Endometrial microvascular endothelial cells (primary cell): ENCODE data around the gene SYNGAP1. TPM values are rescaled to one million over a fixed set of nuclear protein-coding genes. Genes with fewer than 3 reads are reported as not detected.
"Not testable (repeated sequence)": the region's sequence is repeated elsewhere in the genome, so short reads cannot be mapped to it uniquely, and the experiment has no call there.

ENCODE experiments used
- in situ Hi-C: cut with HindIII; loops from 2 replicates; pipeline ENCODE4 v1.10.0; 2017; ENCODE audit warnings: low sequenced_read_pairs, low pct_unique_long_range_greater_than_20kb; ENCODE audit errors: inconsistent ontology term
- total RNA-seq: library from RNA; depleted of rRNA; stranded (reverse); fragments of >200 nt; gene quantifications from one replicate; pipeline ENCODE4 v1.2.3, GENCODE V29; 2015; ENCODE audit errors: inconsistent ontology term

SYNGAP1 gene
- total RNA-seq, 1 donor from 2014 or later: 1.7 TPM

GRCh38 chr6:33398601-33399000, 21.3 kb upstream of the SYNGAP1 start:
- in situ Hi-C loops: not testable (repeated sequence)

DNA sequence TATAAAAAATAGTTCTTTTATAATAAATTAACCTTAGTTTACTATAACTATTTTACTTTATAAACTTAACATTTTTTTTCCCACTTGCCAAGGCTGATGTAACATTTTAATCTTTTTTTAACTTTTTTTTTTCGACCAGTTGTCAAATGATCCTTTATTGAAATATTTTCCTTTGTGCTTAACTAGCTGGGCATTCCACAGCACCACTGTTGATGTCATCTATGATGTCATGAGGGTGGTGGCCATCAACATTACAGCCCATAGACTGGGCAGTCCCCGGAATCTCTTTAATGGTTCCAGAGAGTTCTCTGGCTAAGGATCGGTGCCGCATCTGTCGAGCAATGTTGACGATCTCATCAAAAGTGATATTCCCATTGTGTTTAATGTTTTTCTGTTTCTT, 20.0 kb upstream of the SYNGAP1 start:
- in situ Hi-C loops: not testable (repeated sequence)

GRCh38 chr6:33404884-33405283, 15.0 kb upstream of the SYNGAP1 start:
- in situ Hi-C loops: no loop called here

DNA sequence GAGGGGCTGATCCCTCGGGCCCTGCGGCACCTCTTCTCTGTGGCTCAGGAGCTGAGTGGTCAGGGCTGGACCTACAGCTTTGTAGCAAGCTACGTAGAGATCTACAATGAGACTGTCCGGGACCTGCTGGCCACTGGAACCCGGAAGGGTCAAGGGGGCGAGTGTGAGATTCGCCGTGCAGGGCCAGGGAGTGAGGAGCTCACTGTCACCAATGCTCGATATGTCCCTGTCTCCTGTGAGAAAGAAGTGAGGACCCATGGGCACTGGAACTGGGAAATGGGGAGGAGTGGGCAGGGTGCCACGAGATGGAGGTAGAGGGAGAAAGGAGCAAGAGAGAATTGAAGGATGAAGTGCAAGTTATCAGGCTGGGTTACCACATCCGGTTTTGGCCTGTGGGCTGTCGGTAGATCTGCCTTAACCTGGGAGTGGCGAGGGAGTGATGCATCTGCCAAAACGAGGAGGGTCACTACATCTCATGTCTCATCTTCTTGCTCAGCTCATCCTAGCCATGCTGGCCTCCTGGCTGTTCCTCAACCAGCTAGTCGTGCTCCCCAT, 14.4 kb upstream of the SYNGAP1 start:
- in situ Hi-C loops: no loop called here

- in situ Hi-C loops: no loop called here
These were observed 13.7 kb upstream of the SYNGAP1 start for GRCh38 chr6:33406126-33406525.

- in situ Hi-C loops: no loop called here
These were observed 12.6 kb upstream of the SYNGAP1 start for GRCh38 chr6:33407132-33407718.

DNA sequence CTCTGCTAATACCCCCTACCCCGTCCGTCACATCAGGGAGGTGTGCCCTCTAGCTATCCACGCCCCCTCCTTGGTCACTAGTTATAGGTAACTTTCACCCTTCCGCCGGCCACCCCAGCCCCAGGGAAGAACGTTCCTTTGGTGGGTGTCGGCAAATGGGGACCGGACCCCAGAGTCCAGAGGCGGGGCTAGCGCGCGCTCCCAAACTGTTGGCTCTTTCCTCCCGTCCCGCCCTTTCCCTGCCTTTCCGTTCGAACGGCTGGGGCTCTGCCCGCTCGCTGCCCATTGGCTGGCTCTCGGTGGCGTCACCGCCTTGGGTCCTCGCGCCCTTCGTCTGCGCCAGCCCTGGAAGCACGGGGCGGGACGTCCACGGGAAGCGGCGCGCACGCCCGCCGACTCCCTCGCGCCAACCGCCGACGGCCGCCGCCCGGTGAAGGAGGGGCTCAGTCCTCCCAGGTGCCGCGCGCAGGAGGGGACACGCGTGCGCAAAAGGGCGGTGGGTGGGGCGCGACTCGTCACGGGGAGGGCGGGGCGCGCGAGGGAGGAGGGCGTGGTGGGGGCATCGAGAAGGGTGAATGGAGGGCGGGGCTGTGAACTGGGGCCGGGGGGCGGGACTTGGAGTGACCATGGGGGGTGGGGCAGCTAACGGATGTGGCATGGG, 9.7 kb upstream of the SYNGAP1 start:
- in situ Hi-C loops: no loop called here

GRCh38 chr6:33410711-33411631, 8.9 kb upstream of the SYNGAP1 start, which contains the start of gene PHF1:
Gene PHF1 (plus strand): TSS chr6:33411014. CDS start chr6:33412264, 1,250 bp downstream.
- in situ Hi-C loops: no loop called here

GRCh38 chr6:33411632-33412005, 8.2 kb upstream of the SYNGAP1 start:
- in situ Hi-C loops: no loop called here

DNA sequence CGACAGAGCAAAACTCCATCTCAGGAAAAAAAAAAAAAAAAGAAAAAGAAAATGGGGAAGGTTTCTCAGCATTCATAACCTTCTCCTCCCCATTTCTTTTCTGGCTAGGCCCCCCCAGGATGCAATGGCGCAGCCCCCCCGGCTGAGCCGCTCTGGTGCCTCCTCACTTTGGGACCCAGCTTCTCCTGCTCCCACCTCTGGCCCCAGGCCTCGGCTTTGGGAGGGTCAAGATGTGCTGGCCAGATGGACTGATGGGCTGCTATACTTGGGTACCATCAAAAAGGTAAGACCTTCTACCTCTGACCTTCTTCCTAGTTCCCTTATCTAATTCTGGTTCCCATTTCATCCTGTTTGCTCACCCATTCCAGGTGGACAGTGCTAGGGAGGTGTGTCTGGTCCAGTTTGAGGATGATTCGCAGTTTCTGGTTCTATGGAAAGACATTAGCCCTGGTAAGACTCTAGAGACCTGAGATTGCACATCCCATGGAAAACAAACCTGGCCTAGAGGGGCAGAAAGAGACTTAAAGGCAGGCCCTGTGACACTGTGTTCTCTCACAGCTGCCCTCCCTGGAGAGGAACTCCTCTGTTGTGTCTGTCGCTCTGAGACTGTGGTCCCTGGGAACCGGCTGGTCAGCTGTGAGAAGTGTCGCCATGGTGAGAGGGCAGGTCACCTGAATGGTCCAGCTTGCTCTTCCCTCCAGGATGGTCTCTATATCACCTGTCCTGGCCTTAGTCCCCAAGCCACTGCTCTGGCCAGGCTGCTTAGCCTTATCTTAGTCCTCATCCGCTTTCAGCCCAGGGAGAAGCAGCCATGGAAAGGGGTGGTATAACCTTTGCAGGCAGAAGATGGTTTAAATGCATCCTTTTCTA, 7.5 kb upstream of the SYNGAP1 start:
- in situ Hi-C loops: no loop called here

DNA sequence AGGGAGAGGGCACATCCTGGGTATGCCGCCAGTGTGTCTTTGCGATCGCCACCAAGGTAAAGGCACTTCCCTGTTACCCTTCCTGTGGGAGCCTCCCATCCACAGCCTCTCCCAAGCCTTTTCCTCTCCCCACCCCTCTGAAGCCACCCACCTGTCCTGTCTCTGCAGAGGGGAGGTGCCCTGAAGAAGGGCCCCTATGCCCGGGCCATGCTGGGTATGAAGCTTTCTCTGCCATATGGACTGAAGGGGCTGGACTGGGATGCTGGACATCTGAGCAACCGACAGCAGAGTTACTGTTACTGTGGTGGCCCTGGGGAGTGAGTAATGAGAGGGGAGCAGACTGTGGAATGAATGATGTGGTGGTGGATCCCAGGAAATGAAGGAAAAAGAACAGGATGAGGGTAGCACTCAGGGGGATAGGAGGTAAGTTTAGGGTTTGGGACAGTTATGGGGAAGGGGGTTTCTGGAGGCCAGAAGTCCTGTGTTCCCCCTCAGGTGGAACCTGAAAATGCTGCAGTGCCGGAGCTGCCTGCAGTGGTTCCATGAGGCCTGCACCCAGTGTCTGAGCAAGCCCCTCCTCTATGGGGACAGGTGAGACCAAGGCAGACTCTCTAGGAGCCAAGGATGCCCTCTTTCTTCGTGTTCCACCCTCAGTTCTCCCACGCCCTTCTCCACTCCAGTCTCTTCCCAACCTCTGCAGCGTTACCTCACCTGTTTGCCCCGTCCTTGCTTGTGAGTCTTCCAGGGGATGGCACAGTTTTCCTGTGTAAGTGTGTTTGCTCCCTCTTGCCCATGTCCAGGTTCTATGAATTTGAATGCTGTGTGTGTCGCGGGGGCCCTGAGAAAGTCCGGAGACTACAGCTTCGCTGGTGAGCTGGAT, 6.4 kb upstream of the SYNGAP1 start:
- in situ Hi-C loops: no loop called here

DNA sequence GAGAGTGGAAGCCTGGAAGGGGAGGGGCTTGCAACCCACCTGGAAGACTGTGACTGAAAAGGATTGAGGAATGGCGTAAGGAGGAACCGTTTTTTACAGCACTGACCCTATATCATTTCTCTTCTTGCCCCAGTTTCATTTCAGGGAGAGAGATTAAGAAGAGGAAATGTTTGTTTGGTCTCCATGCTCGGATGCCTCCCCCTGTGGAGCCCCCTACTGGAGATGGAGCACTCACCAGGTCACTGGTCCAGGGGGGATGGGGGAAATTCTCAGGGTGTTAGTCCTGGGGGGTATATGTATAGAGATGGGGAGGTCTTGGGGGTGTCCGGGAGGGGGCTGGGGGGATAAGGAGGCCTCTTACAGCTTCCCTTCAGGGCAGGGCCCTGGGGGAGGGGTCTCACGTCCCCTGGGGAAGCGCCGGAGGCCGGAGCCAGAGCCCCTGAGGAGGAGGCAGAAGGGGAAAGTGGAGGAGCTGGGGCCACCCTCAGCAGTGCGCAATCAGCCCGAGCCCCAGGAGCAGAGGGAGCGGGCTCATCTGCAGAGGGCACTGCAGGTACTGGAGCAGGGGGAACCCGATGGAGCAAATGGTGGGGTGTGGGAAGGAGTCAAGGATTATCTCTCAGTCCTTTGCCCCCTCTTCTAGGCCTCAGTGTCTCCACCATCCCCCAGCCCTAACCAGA, 5.1 kb upstream of the SYNGAP1 start:
- in situ Hi-C loops: no loop called here

GRCh38 chr6:33415831-33416230, 4.0 kb upstream of the SYNGAP1 start:
- in situ Hi-C loops: no loop called here

DNA sequence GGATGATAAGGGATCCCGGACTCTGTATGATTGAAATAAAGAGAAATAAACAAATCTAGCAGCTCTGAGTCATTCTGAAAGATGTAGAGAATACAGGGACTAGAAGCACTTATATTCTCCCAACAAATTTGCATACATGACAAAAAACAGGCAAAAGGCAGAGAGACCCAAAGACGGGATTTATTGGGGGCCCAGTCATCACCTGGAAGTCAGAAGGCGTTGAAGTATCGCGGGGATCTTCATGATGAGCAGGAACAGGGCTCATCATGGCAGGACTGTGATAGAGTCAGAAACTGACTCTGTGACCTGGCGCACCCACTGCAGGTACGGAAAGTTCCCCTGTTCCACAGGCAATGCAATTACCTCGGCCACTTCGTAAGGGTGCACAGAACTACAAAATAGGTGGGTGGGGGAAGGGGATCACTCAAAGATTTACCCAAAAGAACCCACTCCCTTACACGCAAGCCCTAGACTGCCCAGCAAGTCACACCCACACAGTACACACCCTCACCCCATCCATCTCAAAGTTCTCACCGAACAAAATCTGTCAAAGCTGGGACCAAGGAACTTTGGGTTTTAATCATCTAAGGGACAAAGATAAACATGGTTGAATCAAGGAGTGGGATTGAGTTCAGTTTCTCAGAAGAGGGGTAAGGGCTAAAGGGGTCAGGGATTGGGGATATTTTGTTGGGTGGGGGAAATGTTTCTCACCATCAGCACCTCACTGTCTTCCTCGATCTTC, 3.3 kb upstream of the SYNGAP1 start:
- in situ Hi-C loops: no loop called here

GRCh38 chr6:33417128-33417902, 2.5 kb upstream of the SYNGAP1 start:
- in situ Hi-C loops: no loop called here
